ENCODE results near the gene EIF5.

The EIF5 gene

DNA sequence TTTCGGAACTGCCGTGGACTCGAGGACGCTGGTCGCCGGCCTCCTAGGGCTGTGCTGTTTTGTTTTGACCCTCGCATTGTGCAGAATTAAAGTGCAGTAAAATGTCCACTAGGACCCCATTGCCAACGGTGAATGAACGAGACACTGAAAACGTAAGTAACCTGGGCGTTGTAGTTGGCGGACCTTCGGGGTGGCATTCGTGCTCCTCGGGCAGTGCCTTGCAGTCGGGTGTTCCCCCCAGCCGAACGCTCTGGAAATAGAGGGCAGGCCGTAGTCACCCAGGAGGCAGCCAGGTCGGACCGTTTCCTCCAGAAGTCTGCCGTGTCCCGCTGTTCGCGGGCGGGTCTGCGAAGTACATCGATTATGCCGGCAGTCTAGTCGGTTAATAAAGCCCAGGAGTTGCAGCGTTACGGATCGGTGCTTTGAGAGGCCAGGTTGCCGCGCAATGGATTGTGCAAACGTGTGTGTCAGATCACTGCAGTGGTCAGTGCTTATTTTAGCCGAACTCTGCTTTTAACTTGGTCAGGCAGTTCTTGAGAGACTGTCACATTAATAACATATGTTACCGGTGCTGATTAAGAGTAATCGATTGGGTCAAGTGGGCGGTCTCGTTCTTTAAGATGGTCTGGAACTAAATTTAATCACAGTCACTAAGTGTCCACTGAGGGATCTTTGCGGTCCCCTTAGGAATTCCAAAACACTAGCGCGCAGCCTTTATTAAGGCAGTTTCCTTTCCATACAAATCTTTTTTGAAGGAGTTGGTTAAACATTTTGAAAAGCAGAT is 52.1 kb downstream of the EIF5 start (continued):
- TF ChIP-seq, protein P1, sequence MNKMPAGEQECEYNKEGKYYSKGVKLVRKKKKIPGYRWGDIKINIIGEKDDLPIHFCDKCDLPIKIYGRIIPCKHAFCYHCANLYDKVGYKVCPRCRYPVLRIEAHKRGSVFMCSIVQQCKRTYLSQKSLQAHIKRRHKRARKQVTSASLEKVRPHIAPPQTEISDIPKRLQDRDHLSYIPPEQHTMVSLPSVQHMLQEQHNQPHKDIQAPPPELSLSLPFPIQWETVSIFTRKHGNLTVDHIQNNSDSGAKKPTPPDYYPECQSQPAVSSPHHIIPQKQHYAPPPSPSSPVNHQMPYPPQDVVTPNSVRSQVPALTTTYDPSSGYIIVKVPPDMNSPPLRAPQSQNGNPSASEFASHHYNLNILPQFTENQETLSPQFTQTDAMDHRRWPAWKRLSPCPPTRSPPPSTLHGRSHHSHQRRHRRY (tag by site-specific recombination; IDR thresholded peaks at IDR 0.05), result no peak
- TF ChIP-seq ZNF174 (tag by site-specific recombination; IDR thresholded peaks at IDR 0.05) (no peak), ZNF114 (tag by site-specific recombination; IDR thresholded peaks at IDR 0.05) (no peak), ZBTB17 (tag by site-specific recombination; IDR thresholded peaks at IDR 0.05) (peak; percentile 100), ZNF146 (tag by site-specific recombination; IDR thresholded peaks at IDR 0.05) (no peak), ZSCAN16 (tag by site-specific recombination; IDR thresholded peaks at IDR 0.05) (no peak), SCRT2 (tag by site-specific recombination; IDR thresholded peaks at IDR 0.05) (no peak), BCL11A (tag by site-specific recombination; IDR thresholded peaks at IDR 0.05; ENCODE audit: low read depth) (no peak)
- TF ChIP-seq, protein P2, sequence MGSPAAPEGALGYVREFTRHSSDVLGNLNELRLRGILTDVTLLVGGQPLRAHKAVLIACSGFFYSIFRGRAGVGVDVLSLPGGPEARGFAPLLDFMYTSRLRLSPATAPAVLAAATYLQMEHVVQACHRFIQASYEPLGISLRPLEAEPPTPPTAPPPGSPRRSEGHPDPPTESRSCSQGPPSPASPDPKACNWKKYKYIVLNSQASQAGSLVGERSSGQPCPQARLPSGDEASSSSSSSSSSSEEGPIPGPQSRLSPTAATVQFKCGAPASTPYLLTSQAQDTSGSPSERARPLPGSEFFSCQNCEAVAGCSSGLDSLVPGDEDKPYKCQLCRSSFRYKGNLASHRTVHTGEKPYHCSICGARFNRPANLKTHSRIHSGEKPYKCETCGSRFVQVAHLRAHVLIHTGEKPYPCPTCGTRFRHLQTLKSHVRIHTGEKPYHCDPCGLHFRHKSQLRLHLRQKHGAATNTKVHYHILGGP (tag by site-specific recombination; IDR thresholded peaks at IDR 0.05), result no peak
- TF ChIP-seq, protein P3, sequence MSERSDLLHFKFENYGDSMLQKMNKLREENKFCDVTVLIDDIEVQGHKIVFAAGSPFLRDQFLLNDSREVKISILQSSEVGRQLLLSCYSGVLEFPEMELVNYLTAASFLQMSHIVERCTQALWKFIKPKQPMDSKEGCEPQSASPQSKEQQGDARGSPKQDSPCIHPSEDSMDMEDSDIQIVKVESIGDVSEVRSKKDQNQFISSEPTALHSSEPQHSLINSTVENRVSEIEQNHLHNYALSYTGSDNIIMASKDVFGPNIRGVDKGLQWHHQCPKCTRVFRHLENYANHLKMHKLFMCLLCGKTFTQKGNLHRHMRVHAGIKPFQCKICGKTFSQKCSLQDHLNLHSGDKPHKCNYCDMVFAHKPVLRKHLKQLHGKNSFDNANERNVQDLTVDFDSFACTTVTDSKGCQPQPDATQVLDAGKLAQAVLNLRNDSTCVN (tag by site-specific recombination; optimal IDR thresholded peaks at IDR 0.05), result no peak

DNA sequence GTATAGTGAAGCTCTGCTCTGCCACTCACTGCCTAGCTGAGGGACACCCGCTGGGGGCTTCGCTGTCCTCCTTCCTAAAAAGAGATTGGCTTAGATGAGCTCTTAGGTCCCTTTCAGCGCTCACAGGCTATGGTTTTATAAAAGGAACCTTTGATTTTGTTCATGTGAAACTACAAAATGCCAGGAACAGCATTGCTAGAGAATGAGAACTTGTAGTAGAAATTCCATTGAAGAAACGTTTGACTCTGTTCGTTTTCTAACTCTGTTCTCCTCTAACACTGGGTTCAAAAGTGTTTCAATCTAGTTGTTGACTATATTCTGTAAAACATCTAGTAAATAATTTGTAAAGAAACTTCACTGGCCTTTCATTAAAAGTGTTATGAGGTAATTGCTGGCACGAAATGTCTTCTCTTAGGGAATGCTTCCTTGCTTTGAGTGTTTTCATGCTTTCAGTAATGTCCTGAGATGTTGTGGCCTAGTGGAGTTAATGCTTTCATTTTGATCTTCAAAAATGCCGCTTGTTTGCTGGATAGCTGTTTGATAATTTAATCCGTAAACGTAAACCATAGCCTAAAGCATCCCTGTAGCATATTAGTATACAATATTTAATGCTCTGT is 52.8 kb downstream of the EIF5 start:
- H3K36me3 ChIP-seq (ENCODE audit: control insufficient read depth in 2 of 2, insufficient read depth in 1 of 2, low read length in 2 of 2), result no peaks in the 10 kb centered on the region
- H3K4me3 ChIP-seq (ENCODE audit: low read depth, low read length), result peak overlapping the region; percentile 97
- H3K4me1 ChIP-seq (ENCODE audit: control insufficient read depth, insufficient read depth, low read length), result 0 out of 2 replicates have a peak, but pooled peaks cover 2% of the 10 kb centered on the region
- no peak overlapping the region; the same call in 1 of the 2 replicates for H3K27ac ChIP-seq (ENCODE audit: extremely low read depth, low read depth, low read length)
- ChIA-PET POLR2A (no interaction called here), CTCF (interaction anchor here (0.7 to 1.2 kb wide), 3 partner anchors 67 to 1232 kb away, joined by 3 read pairs; no protein-coding TSS in a partner anchor)
- no peaks in the 10 kb centered on the region for H3K9me3 ChIP-seq (ENCODE audit: control insufficient read depth, insufficient read depth, low read depth, low read length)
- no peak for TF ChIP-seq ZNF157 (tag by site-specific recombination; IDR thresholded peaks at IDR 0.05)
- TF ChIP-seq PRDM1 (tag by site-specific recombination; IDR thresholded peaks at IDR 0.05), result peak; percentile 77
- TF ChIP-seq, protein P4, sequence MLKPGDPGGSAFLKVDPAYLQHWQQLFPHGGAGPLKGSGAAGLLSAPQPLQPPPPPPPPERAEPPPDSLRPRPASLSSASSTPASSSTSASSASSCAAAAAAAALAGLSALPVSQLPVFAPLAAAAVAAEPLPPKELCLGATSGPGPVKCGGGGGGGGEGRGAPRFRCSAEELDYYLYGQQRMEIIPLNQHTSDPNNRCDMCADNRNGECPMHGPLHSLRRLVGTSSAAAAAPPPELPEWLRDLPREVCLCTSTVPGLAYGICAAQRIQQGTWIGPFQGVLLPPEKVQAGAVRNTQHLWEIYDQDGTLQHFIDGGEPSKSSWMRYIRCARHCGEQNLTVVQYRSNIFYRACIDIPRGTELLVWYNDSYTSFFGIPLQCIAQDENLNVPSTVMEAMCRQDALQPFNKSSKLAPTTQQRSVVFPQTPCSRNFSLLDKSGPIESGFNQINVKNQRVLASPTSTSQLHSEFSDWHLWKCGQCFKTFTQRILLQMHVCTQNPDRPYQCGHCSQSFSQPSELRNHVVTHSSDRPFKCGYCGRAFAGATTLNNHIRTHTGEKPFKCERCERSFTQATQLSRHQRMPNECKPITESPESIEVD (tag by site-specific recombination; IDR thresholded peaks at IDR 0.05), result peak; percentile 65

DNA sequence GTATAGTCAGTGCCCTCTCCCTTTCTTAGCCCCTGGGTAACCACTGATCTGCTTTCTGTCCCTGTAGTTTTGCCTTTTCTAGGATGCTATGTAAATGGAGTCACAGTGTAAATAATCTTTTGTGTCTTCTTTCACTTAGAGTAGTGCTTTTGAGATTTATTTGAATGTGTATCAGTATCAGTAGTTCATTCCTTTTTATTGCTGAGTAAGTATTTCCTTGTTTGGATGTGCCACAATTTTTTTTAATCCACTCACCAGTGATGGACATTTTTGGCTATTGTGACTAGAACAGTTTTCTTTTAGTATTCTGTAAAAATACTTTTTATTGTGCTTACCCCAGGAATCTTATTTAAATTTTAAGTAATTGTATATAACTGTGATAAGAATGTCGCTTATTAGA is 54.6 kb downstream of the EIF5 start:
- POLR2A ChIA-PET, result no interaction called here
- H3K4me3 ChIP-seq (ENCODE audit: low read depth, low read length), result no peak overlapping the region
- no peak overlapping the region for H3K27ac ChIP-seq (ENCODE audit: extremely low read depth, low read depth, low read length)
- TF ChIP-seq ZNF324 (tag by site-specific recombination; IDR thresholded peaks at IDR 0.05), result no peak
- TF ChIP-seq MEIS1 (CRISPR knock-in tag; IDR thresholded peaks at IDR 0.05; ENCODE audit: borderline replicate concordance), result no peak
- no peak for TF ChIP-seq ZNF600 (tag by site-specific recombination; IDR thresholded peaks at IDR 0.05)
- no peaks in the 10 kb centered on the region for H3K9me3 ChIP-seq (ENCODE audit: control insufficient read depth, insufficient read depth, low read depth, low read length)
- no peaks in the 10 kb centered on the region for H3K36me3 ChIP-seq (ENCODE audit: control insufficient read depth in 2 of 2, insufficient read depth in 1 of 2, low read length in 2 of 2)
- peaks cover 4% of the 10 kb centered on the region; the same call in 1 of the 2 replicates for H3K4me1 ChIP-seq (ENCODE audit: control insufficient read depth, insufficient read depth, low read length)
- CTCF ChIA-PET, result interaction anchor here (0.6 to 1.3 kb wide), 3 partner anchors 8 to 409 kb away, joined by 3 to 7 read pairs (median 4); no protein-coding TSS in a partner anchor
